22Rv1 (cell line): ENCODE results near the gene PTPRM.

ENCODE experiments used
- H3K27ac ChIP-seq: fragments of 450-650 bp; 2 replicates; pipeline ENCODE4 v1.5.1; 2017
- CTCF ChIP-seq: fragments of 450-650 bp; IDR thresholded peaks from 2 replicates; pipeline ENCODE4 v1.5.1; 2017; ENCODE audit warnings: mild to moderate bottlenecking
- ZFX ChIP-seq: fragments of 450-650 bp; IDR thresholded peaks from 2 replicates; pipeline ENCODE4 v1.6.1; 2017; ENCODE audit warnings: antibody characterized with exemption, borderline replicate concordance

The PTPRM gene

DNA sequence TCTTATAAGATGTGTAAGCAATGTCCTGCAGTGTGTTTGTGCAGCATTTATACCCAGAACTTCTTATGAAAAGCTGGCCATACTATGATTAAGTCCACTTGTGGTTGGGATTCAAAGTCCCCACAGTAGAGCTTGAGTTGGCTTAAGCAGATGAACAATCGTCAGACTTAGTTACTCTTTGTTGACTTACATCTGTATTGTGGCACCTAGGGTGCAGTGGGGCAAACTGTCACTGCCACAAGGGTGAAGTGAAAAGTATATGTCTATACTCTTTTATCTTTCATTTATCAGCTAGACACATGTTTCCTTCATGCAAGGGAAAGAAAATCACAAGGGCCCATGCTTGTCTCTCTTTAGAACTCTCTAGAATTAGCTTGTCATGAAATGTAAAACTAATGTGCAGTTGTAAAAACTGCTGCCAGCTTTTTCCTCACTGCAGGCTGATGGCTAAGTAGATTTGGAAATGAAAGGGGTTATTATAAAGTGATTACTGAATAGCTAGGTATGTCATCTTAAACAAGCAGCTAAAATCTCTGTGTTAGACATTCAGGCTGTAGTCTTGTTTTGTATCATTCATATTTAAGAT, 474.5 kb downstream of the PTPRM start:
- TF ChIP-seq ZFX (no peak), CTCF (no peak)
- H3K27ac ChIP-seq: no peak overlapping the region

DNA sequence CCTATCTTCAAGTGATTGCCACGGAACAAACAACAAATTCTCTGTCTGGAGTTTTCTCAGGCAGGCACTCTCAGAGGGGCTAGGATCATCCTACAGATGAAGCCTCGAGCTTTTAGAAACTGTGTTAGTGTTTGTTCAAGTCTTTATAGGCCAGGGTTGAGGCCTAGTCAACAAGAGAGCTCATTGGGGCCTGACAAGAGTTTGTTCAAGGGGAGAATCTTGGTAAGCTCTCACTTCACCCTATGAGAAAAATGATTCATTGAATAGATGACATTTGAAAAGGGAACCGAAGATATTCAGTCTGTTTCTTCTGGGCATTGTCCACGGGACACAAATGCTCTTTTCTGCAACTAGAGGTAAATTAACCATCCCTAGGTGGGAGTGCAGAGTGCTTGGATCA, 476.9 kb downstream of the PTPRM start:
- TF ChIP-seq CTCF (no peak), ZFX (no peak)
- H3K27ac ChIP-seq: no peak overlapping the region

- TF ChIP-seq ZFX (no peak), CTCF (no peak)
- no peak overlapping the region for H3K27ac ChIP-seq
Observed at GRCh38 chr18:8045160-8045883, 478.2 kb downstream of the PTPRM start.

DNA sequence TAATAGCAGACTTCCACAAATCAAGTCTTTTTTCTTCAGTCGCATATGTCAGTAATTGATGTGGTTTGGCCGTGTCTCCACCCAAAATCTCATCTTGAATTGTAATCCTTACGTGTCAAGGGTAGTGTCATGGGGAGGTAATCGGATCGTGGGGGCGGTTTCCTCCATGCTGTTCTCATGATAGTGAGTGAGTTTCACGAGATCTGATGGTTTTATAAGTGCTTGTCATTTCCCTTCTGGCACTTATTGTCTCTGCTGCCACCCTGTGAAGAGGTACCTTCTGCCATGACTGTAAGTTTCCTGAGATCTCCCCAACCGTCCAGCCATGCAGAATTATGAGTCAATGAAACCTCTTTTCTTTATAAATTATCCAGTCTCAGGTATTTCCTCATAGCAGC, 478.8 kb downstream of the PTPRM start:
- no peak overlapping the region for H3K27ac ChIP-seq
- TF ChIP-seq ZFX (no peak), CTCF (no peak)

DNA sequence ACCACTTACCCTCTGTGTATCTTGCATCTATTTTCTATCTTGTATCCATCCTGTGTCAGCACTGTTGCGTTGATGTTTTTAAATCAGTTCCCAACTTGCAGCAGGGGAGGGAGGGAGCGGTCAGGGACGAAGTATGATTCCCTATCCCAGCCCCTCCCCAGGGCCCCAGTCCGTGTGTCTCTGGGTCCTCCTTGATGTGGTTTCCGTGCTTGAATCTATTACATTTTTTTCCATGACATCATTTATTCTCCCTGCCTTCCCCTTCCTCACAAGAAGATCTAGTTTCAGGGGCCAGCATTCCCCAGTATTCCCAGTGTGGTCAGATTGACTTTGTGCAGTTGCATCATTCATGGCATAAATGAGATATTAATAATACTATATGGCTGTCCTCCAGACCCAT, 479.3 kb downstream of the PTPRM start:
- no peak overlapping the region for H3K27ac ChIP-seq
- no peak for TF ChIP-seq CTCF
- no peak for TF ChIP-seq ZFX

DNA sequence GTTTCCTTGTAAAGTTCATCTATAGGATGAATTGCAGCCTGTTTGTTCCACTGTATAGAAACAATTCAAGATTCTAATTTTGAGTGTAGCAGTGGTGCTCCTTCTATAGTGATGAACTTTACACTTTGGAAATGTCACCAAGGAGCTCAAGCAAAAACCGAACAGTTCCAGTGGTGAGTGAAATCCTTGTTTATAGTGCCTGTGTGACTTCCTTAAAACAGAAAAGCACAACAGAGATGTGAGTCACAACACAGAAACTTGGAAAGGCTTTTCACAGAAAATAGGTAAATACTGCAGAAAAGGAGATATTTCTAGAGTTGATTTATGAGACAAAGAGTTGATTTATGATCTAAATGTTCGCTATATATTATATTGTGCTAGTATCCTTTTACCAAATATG, 482.0 kb downstream of the PTPRM start:
- TF ChIP-seq CTCF: no peak
- TF ChIP-seq ZFX: no peak

DNA sequence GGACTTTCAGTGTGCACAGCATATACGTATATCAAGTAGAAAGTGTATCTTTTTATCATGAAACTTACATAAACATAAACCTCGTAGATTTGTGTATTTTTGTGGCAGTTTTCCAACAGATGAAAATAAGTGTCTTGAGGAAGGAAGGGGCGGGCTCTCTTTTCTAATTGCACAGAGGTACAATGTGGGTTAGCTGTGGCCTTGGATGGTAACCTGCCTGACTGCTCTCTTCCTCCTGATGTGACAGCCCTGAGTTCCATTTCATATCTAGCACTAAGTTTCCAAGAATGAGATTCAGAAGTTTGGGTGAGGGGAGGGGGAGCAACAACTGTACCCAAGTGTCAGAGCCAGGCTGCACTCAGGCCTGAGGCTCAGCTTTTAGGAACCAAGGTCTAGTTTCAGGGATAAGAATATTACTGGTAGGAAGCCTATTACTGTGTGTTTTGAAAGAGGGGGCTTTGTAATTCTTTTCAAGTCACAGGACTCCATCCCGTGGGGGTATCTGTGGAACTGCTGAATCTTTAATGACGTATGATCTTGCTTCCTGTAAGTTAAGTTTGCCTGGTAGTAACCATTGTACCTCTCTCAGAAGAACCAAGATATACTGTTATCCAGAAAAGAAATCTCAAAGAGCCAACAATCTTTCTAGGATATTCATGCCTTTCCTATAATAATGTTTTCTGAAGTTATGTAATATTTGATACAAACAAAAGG, 483.7 kb downstream of the PTPRM start:
- TF ChIP-seq CTCF (no peak), ZFX (no peak)
- no peak overlapping the region for H3K27ac ChIP-seq

More for the DNA sequence above, 482.0 kb downstream of the PTPRM start:
- no peak overlapping the region for H3K27ac ChIP-seq
